ENCODE data around the gene DNAJC17. TPM values are rescaled to one million over a fixed set of nuclear protein-coding genes. Genes with fewer than 3 reads are reported as not detected.

The DNAJC17 gene
- total RNA-seq, 1 experiment from 2014 or later, result 34.5 TPM

DNA sequence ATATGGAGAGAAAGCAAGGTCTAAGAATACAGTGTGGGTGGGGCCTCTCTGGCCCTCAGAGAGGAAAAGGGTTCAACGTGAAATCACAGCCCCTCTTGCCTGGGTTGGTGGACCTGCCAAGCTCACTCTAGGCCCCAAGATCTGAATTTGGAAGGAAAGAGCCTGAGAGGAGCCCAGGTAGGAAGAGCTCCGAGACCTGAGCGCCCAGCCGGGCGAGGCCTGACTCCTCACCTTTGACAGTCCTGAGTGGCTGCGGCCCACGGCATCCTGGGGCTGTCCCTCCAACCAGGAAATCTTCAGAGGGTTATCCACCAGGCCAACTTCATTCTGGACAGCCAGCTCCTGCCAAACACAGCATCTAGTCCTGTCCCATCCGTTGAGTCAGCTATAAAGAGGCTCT, 33.8 kb downstream of the DNAJC17 start:
- no peak for TF ChIP-seq EZH2 (IDR thresholded peaks at IDR 0.05; ENCODE audit: borderline replicate concordance, low read depth, low read length, poor library complexity, severe bottlenecking)
- TF ChIP-seq, protein P1, sequence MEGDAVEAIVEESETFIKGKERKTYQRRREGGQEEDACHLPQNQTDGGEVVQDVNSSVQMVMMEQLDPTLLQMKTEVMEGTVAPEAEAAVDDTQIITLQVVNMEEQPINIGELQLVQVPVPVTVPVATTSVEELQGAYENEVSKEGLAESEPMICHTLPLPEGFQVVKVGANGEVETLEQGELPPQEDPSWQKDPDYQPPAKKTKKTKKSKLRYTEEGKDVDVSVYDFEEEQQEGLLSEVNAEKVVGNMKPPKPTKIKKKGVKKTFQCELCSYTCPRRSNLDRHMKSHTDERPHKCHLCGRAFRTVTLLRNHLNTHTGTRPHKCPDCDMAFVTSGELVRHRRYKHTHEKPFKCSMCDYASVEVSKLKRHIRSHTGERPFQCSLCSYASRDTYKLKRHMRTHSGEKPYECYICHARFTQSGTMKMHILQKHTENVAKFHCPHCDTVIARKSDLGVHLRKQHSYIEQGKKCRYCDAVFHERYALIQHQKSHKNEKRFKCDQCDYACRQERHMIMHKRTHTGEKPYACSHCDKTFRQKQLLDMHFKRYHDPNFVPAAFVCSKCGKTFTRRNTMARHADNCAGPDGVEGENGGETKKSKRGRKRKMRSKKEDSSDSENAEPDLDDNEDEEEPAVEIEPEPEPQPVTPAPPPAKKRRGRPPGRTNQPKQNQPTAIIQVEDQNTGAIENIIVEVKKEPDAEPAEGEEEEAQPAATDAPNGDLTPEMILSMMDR (conservative IDR thresholded peaks at IDR 0.05; ENCODE audit: low read depth, low read length), result no peak
- Histone ChIP-seq H3K27me3 (replicated peaks; ENCODE audit: insufficient read depth, low read depth, low read length, poor library complexity) (no peaks in the 10 kb centered on the region), H3K4me1 (ENCODE audit: insufficient read depth, low read length, poor library complexity, severe bottlenecking) (peaks cover 15% of the 10 kb centered on the region), H3K9me3 (ENCODE audit: low read depth, low read length, poor library complexity, severe bottlenecking) (no peaks in the 10 kb centered on the region), H3K36me3 (ENCODE audit: insufficient read depth, low read length, poor library complexity, severe bottlenecking) (peaks cover 22% of the 10 kb centered on the region), H3K4me3 (ENCODE audit: low read depth, low read length, poor library complexity, severe bottlenecking) (no peak overlapping the region), H3K27ac (ENCODE audit: low read depth, low read length, poor library complexity, severe bottlenecking) (no peak overlapping the region)
- ChIA-PET CTCF (no interaction called here), POLR2A (ENCODE audit: low non-redundant PET) (no interaction called here)
- no peak for DNase-seq (ENCODE audit: low spot score)
- no TSS peak for BruUV-seq (replicated peaks)
- intact Hi-C loops (cut with micrococcal nuclease; ENCODE audit: unreplicated experiment), result no loop called here

DNA sequence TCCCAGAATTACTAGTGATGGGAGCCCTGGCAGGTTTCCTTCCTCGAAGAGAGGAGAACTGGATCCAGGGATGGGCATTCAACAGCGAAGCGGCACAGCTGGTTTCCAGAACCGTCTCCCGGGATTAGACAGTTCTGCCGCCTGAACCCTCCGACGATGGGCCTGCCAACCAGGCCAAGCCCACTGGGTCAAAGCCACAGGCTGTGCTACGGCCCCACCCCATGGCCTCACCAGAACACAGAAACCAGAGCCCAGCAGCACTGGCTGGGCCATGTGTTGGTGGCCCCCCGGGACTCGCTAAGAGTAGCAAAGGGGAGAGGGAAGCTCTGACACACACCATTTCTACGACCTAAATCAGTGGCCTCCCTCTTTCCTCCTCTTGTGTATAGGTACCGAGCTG, 35.3 kb downstream of the DNAJC17 start:
- POLR2A ChIA-PET (ENCODE audit: low non-redundant PET), result interaction anchor here (0.6 kb wide), 1 partner anchor 190 kb away, joined by 8 read pairs; no protein-coding TSS in a partner anchor
- TF ChIP-seq EZH2 (IDR thresholded peaks at IDR 0.05; ENCODE audit: borderline replicate concordance, low read depth, low read length, poor library complexity, severe bottlenecking), result no peak
- TF ChIP-seq, protein P1 (conservative IDR thresholded peaks at IDR 0.05; ENCODE audit: low read depth, low read length), result no peak
- Histone ChIP-seq H3K4me3 (ENCODE audit: low read depth, low read length, poor library complexity, severe bottlenecking) (no peak overlapping the region), H3K4me1 (ENCODE audit: insufficient read depth, low read length, poor library complexity, severe bottlenecking) (peaks cover 18% of the 10 kb centered on the region), H3K9me3 (ENCODE audit: low read depth, low read length, poor library complexity, severe bottlenecking) (no peaks in the 10 kb centered on the region), H3K36me3 (ENCODE audit: insufficient read depth, low read length, poor library complexity, severe bottlenecking) (peaks cover 19% of the 10 kb centered on the region), H3K27ac (ENCODE audit: low read depth, low read length, poor library complexity, severe bottlenecking) (no peak overlapping the region), H3K27me3 (replicated peaks; ENCODE audit: insufficient read depth, low read depth, low read length, poor library complexity) (no peaks in the 10 kb centered on the region)
- no TSS peak for BruUV-seq (replicated peaks)
- CTCF ChIA-PET, result no interaction called here
- intact Hi-C loops (cut with micrococcal nuclease; ENCODE audit: unreplicated experiment), result no loop called here
- DNase-seq (ENCODE audit: low spot score), result no peak

DNA sequence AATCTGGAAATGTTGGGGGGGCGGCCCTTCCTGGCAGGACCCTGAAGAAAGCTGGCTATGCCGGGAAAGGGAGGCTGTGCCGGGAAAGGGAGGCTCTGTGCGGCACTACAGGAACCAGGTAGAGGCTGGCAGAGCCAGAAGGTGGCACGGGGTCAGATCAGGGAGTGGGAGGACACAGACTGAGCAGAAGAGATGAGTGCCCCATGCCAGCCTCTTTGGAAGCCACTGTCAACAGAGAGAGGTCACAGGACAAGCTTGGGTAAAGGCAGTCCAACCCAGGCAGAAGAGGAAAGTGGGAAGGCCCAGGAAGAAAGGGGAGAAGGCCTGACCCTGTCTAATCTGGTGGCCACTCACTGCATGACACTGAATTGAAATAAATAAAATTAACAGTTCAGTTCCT, 36.0 kb downstream of the DNAJC17 start:
- no peak for DNase-seq (ENCODE audit: low spot score)
- intact Hi-C loops (cut with micrococcal nuclease; ENCODE audit: unreplicated experiment), result no loop called here
- no peak overlapping the region for H3K4me3 ChIP-seq (ENCODE audit: low read depth, low read length, poor library complexity, severe bottlenecking)
- ChIA-PET POLR2A (ENCODE audit: low non-redundant PET) (no interaction called here), CTCF (no interaction called here)
- H3K27me3 ChIP-seq (replicated peaks; ENCODE audit: insufficient read depth, low read depth, low read length, poor library complexity), result no peaks in the 10 kb centered on the region
- BruUV-seq (replicated peaks), result no TSS peak
- TF ChIP-seq EZH2 (IDR thresholded peaks at IDR 0.05; ENCODE audit: borderline replicate concordance, low read depth, low read length, poor library complexity, severe bottlenecking), result no peak
- TF ChIP-seq, protein P1 (conservative IDR thresholded peaks at IDR 0.05; ENCODE audit: low read depth, low read length), result no peak
- H3K27ac ChIP-seq (ENCODE audit: low read depth, low read length, poor library complexity, severe bottlenecking), result no peak overlapping the region
- H3K9me3 ChIP-seq (ENCODE audit: low read depth, low read length, poor library complexity, severe bottlenecking), result no peaks in the 10 kb centered on the region
- peaks cover 18% of the 10 kb centered on the region for H3K36me3 ChIP-seq (ENCODE audit: insufficient read depth, low read length, poor library complexity, severe bottlenecking)
- peaks cover 23% of the 10 kb centered on the region for H3K4me1 ChIP-seq (ENCODE audit: insufficient read depth, low read length, poor library complexity, severe bottlenecking)

Measured in A673 (cell line).